Neural progenitor cell (in vitro differentiated cells): ENCODE results near the gene LYRM7. TPM values are rescaled to one million over a fixed set of nuclear protein-coding genes. Genes with fewer than 3 reads are reported as not detected.

Experiments used
- DNase-seq: peaks from one replicate; pipeline ENCODE4 v3.0.0-alpha.2; 2016; ENCODE audit warnings: low spot score
- H2AFZ ChIP-seq: fragments of 200-600 bp; sonication (generic); replicated peaks from 2 replicates; pipeline ENCODE4 v1.6.1; 2016; ENCODE audit warnings: antibody characterized with exemption
- H3F3A ChIP-seq: fragments of 200-600 bp; sonication (generic); 2 replicates; pipeline ENCODE4 v1.6.1; 2016; ENCODE audit warnings: antibody characterized with exemption, low read depth
- H3K27ac ChIP-seq: fragments of 200-600 bp; sonication (generic); 2 replicates; pipeline ENCODE4 v1.5.1; 2016; ENCODE audit warnings: mild to moderate bottlenecking
- H3K27me3 ChIP-seq: fragments of 200-600 bp; sonication (generic); 2 replicates; pipeline ENCODE4 v1.6.1; 2016; ENCODE audit warnings: mild to moderate bottlenecking, moderate library complexity
- H3K36me3 ChIP-seq: fragments of 200-600 bp; sonication (generic); 2 replicates; pipeline ENCODE4 v1.5.1; 2016
- H3K4me1 ChIP-seq: fragments of 200-600 bp; sonication (generic); 2 replicates; pipeline ENCODE4 v1.6.1; 2016; ENCODE audit warnings: mixed run types
- H3K4me2 ChIP-seq: fragments of 200-600 bp; sonication (generic); 2 replicates; pipeline ENCODE4 v1.6.1; 2016
- H3K4me3 ChIP-seq: fragments of 200-600 bp; sonication (generic); 2 replicates; pipeline ENCODE4 v1.5.1; 2016
- H3K79me2 ChIP-seq: fragments of 200-600 bp; sonication (generic); 2 replicates; pipeline ENCODE4 v1.6.1; 2016; ENCODE audit warnings: low read depth
- H3K9ac ChIP-seq: fragments of 200-600 bp; sonication (generic); 2 replicates; pipeline ENCODE4 v1.6.1; 2016
- H3K9me3 ChIP-seq: fragments of 200-600 bp; sonication (generic); 2 replicates; pipeline ENCODE4 v1.5.1; 2016; ENCODE audit warnings: low read depth
- H4K20me1 ChIP-seq: fragments of 200-600 bp; sonication (generic); 2 replicates; pipeline ENCODE4 v1.6.1; 2016; ENCODE audit warnings: low read depth
- H3K27ac Mint-ChIP-seq: 3 replicates; pipeline ENCODE4 v1.8.0; 2021; ENCODE audit warnings: mixed read lengths
- H3K27me3 Mint-ChIP-seq: 2 replicates; pipeline ENCODE4 v1.8.0; 2022; ENCODE audit warnings: low read depth, mild to moderate bottlenecking, inconsistent platforms, moderate library complexity, mixed read lengths; ENCODE audit not compliant: insufficient read depth
- H3K36me3 Mint-ChIP-seq: 3 replicates; pipeline ENCODE4 v1.8.0; 2021; ENCODE audit warnings: mixed read lengths
- H3K4me1 Mint-ChIP-seq: 3 replicates; pipeline ENCODE4 v1.8.0; 2021; ENCODE audit warnings: mixed read lengths
- H3K4me3 Mint-ChIP-seq: 3 replicates; pipeline ENCODE4 v1.8.0; 2021; ENCODE audit warnings: mild to moderate bottlenecking, moderate library complexity, mixed read lengths
- H3K9me3 Mint-ChIP-seq: 3 replicates; pipeline ENCODE4 v1.8.0; 2020; ENCODE audit warnings: mixed read lengths
- EZH2 ChIP-seq: fragments of 200-600 bp; sonication (generic); IDR thresholded peaks from 2 replicates; pipeline ENCODE4 v1.6.1; 2017; ENCODE audit warnings: antibody characterized with exemption, mild to moderate bottlenecking, moderate library complexity
- EZH2phosphoT487 ChIP-seq: fragments of 200-600 bp; sonication (generic); IDR thresholded peaks from 2 replicates; pipeline ENCODE4 v1.6.1; 2017; ENCODE audit warnings: antibody characterized with exemption
- total RNA-seq: library from RNA; depleted of rRNA; stranded (reverse); fragments of >200 nt; gene quantifications from 2 replicates; pipeline ENCODE4 v1.2.3, GENCODE V29; 2015; ENCODE audit warnings: low replicate concordance
- TF ChIP-seq, protein P1 (sequence below): fragments of 200-600 bp; sonication (generic); IDR thresholded peaks from 2 replicates; pipeline ENCODE4 v1.5.1; 2017; ENCODE audit warnings: antibody characterized with exemption, mild to moderate bottlenecking

The LYRM7 gene
- total RNA-seq, 1 donor from 2014 or later: 19.2 TPM

DNA sequence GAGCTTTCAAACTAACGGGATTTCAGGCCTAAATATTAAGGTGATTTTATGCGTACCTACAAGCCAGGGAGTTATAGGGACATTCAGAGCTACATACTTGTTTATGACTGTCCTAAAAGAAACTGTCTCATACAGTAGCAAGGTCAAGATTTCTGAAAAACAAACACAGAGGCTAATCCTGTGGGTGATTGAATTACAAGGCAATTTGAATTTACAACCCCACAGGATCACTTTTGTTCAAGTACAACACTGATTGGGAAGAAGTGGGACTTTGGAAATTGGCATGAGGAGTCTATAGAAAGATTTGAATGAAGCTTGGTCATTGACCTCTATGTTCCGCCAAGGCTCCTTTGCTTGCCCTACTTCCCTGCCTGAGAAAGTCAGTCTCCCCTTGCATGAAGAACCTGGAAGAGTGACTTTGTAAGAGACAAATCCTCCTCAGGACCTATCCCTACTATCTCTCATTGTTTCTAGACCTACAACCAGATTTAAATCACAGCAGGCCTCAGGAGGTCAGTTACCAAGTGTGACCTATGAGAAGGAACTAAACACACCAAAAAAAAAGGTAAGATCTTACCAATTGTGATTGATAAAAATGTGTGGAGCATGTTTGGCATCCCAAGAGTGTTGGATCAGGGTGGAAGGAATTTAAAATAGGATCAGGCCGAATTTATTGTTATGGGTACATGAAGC lies 54.7 kb downstream of the LYRM7 start:
- Histone ChIP-seq H3K4me1 (peaks cover 4% of the 10 kb centered on the region), H3F3A (no peaks in the 10 kb centered on the region), H3K4me2 (no peak overlapping the region), H3K4me3 (no peak overlapping the region), H2AFZ (no peak overlapping the region), H3K9ac (no peak overlapping the region), H3K27me3 (no peaks in the 10 kb centered on the region), H3K79me2 (no peaks in the 10 kb centered on the region), H4K20me1 (no peaks in the 10 kb centered on the region), H3K9me3 (no peaks in the 10 kb centered on the region), H3K36me3 (no peaks in the 10 kb centered on the region), H3K27ac (no peak overlapping the region)
- TF ChIP-seq, protein P1, sequence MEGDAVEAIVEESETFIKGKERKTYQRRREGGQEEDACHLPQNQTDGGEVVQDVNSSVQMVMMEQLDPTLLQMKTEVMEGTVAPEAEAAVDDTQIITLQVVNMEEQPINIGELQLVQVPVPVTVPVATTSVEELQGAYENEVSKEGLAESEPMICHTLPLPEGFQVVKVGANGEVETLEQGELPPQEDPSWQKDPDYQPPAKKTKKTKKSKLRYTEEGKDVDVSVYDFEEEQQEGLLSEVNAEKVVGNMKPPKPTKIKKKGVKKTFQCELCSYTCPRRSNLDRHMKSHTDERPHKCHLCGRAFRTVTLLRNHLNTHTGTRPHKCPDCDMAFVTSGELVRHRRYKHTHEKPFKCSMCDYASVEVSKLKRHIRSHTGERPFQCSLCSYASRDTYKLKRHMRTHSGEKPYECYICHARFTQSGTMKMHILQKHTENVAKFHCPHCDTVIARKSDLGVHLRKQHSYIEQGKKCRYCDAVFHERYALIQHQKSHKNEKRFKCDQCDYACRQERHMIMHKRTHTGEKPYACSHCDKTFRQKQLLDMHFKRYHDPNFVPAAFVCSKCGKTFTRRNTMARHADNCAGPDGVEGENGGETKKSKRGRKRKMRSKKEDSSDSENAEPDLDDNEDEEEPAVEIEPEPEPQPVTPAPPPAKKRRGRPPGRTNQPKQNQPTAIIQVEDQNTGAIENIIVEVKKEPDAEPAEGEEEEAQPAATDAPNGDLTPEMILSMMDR: no peak
- TF ChIP-seq EZH2phosphoT487: no peak
- TF ChIP-seq EZH2: no peak
- DNase-seq: no peak
- peaks cover 4% of the 10 kb centered on the region for H3K4me1 Mint-ChIP-seq
- no peaks in the 10 kb centered on the region for H3K9me3 Mint-ChIP-seq
- H3K4me3 Mint-ChIP-seq: no peak overlapping the region
- no peaks in the 10 kb centered on the region for H3K36me3 Mint-ChIP-seq
- H3K27ac Mint-ChIP-seq: no peak overlapping the region
- no peaks in the 10 kb centered on the region for H3K27me3 Mint-ChIP-seq

DNA sequence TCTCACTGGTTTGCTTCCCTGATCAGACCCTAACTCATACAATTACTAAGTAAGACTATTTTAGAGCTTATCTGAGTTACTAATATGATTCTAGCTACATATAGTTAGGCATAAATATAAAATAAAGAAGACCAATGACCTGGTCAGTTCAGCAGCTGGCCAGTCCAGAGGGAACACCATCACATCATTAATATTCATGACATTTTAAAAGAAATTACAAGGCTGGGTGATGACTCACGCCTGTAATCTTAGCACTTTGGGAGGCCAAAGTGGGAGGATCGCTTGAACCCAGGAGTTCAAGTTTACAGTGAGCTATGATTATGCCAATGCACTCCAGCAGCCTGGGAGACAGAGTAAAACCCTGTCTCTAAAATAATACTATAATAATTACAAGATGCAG lies 56.2 kb downstream of the LYRM7 start:
- Histone ChIP-seq H4K20me1 (no peaks in the 10 kb centered on the region), H3F3A (no peaks in the 10 kb centered on the region), H3K4me3 (no peak overlapping the region), H3K36me3 (no peaks in the 10 kb centered on the region), H3K4me2 (no peak overlapping the region), H3K27me3 (no peaks in the 10 kb centered on the region), H3K27ac (no peak overlapping the region), H3K4me1 (peaks cover 4% of the 10 kb centered on the region), H3K9me3 (no peaks in the 10 kb centered on the region), H2AFZ (no peak overlapping the region), H3K9ac (no peak overlapping the region), H3K79me2 (no peaks in the 10 kb centered on the region)
- H3K27ac Mint-ChIP-seq: no peak overlapping the region
- TF ChIP-seq EZH2phosphoT487 (no peak), EZH2 (no peak)
- TF ChIP-seq, protein P1: no peak
- no peaks in the 10 kb centered on the region for H3K9me3 Mint-ChIP-seq
- no peaks in the 10 kb centered on the region for H3K36me3 Mint-ChIP-seq
- H3K4me3 Mint-ChIP-seq: no peak overlapping the region
- H3K27me3 Mint-ChIP-seq: no peaks in the 10 kb centered on the region
- DNase-seq: no peak
- peaks cover 5% of the 10 kb centered on the region for H3K4me1 Mint-ChIP-seq

DNA sequence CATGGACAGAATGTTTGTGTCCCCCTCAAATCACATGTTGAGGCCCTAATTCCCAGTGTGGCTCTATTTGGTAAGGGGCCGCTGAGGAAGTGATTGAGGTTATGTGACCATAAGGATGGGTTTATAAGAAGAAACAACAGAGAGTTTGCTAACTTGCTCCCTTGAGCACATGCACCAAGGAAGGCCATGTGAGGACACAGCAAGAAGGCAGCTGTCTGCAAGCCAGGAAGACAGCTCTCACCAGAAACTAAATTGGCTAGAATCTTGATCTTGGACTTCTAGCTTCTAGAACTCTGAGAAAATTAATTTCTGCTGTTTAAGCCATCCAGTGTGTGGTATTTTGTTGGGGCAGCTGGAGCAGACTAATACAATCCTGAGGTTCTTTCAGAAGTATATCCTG lies 57.9 kb downstream of the LYRM7 start:
- Mint-ChIP-seq H3K9me3 (no peaks in the 10 kb centered on the region), H3K27me3 (no peaks in the 10 kb centered on the region), H3K4me1 (peaks cover 5% of the 10 kb centered on the region), H3K27ac (no peak overlapping the region), H3K36me3 (no peaks in the 10 kb centered on the region), H3K4me3 (no peak overlapping the region)
- Histone ChIP-seq H3F3A (no peaks in the 10 kb centered on the region), H2AFZ (no peak overlapping the region), H3K36me3 (no peaks in the 10 kb centered on the region), H3K4me3 (no peak overlapping the region), H3K4me2 (no peak overlapping the region), H3K27me3 (no peaks in the 10 kb centered on the region), H3K9me3 (no peaks in the 10 kb centered on the region), H3K4me1 (peaks cover 4% of the 10 kb centered on the region), H4K20me1 (no peaks in the 10 kb centered on the region), H3K9ac (no peak overlapping the region), H3K27ac (no peak overlapping the region), H3K79me2 (no peaks in the 10 kb centered on the region)
- TF ChIP-seq EZH2: no peak
- TF ChIP-seq, protein P1: no peak
- TF ChIP-seq EZH2phosphoT487: no peak
- no peak for DNase-seq
